CD4-positive, alpha-beta T cell treated with Interleukin-15 for 4 hours (primary cell): Measurements from ENCODE around the gene PMEL.
"Not testable (repeated sequence)": the region's sequence is repeated elsewhere in the genome, so short reads cannot be mapped to it uniquely, and the experiment has no call there.

ENCODE experiments used
- DNase-seq: peaks from one replicate; pipeline ENCODE4 v3.0.0-alpha.2; 2020; ENCODE audit warnings: low spot score

Gene PMEL

GRCh38 chr12:55983232-55983842 is 17.5 kb upstream of the PMEL start:
- DNase-seq, result no peak

DNA sequence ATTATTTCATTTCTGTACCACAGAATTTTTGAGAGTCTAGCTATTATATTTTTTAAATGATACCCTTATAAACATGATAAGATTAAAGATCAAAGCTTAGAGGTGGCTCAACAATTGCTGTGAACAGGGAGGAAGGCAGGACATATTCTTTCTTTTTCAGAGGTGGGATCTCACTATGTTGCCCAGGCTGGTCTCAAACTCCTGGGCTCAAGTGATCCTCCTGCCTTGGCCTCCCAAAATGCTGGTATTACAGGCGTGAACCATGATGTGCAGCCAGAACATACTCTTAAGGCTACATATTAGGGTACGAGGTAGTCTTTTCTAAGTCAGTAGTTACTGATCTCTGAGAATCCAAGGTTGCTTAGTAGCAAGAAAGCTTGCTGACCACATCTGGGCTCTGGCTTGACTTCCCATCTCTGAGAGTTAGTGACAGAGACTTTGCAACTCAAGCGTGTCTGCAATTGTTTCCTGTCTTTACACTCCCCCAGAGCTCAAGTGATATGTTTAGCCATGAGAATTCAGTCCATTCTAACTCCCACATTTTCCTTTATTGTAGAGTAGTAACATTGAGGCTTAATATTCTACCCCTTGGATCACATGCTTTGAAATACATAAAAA is 16.6 kb upstream of the PMEL start:
- DNase-seq, result no peak

DNA sequence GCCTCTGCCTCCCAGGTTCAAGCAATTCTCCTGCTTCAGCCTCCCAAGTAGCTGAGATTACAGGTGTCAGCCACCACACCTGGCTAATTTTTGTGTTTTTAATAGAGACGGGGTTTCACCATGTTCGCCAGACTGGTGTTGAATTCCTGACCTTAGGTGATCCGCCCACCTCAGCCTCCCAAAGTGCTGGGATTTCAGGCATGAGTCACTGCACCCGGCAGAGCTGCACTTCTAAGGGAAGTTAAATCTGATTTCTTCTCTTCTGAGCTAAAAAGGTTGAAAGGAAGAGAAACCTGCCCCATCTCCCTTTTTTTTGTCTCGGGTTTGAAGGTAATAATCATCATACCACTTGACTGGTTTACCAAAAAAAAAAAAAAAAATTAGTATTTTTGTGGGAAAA is 16.0 kb upstream of the PMEL start:
- not testable (repeated sequence) for DNase-seq

- no peak for DNase-seq
Measured at GRCh38 chr12:55979069-55979468, 13.2 kb upstream of the PMEL start.

DNA sequence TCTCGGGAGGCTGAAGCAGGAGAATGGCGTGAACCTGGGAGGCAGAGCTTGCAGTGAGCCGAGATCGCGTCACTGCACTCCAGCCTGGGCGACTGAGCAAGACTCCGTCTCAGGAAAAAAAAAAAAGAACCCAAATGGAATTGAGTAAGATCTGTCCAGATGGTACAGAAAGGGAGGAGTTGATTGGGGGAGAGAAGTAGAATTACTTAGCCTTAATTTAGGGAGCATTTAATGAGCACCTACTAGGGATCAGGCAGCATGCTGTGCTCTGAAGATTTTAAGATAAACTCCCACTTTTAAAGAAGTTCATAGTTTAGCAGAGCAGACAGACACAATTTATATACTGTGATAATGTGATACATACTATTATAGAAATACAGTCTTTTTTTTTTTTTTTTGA is 12.6 kb upstream of the PMEL start:
- no peak for DNase-seq

DNA sequence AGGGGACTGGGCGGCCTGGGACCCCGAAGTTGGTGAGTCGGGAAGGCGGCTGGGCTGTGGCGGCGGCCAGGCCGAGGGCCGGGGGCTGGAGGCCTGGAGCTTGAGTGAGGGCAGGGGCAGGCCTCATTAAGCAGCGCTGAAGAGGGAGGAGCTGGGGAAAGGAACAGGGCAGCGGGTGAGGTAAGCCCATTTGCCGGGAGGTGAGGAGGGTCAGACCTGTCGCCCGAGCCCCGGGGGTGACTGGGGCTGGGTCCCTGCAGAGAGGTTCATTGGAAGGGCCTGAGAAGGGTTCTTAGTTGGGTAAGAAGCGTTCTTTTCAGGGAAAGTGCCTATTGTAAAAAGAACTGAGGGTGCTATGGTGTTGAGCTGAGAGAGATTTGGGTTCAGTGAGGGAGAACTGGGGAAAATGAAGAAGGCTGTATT is 8.5 kb upstream of the PMEL start:
- DNase-seq, result peak; percentile 38

GRCh38 chr12:55973599-55974307 is 7.9 kb upstream of the PMEL start, which contains the start of gene RAB5B:
Gene RAB5B (plus strand): TSS chr12:55974078. CDS start chr12:55986961, 12,883 bp downstream.
- peak; percentile 100 for DNase-seq

- DNase-seq, result peak; percentile 12
Measured at GRCh38 chr12:55972911-55973598, 7.2 kb upstream of the PMEL start.

- DNase-seq, result no peak
Measured at GRCh38 chr12:55972456-55972855, 6.6 kb upstream of the PMEL start.

- no peak for DNase-seq
Measured at GRCh38 chr12:55972042-55972441, 6.2 kb upstream of the PMEL start.

DNA sequence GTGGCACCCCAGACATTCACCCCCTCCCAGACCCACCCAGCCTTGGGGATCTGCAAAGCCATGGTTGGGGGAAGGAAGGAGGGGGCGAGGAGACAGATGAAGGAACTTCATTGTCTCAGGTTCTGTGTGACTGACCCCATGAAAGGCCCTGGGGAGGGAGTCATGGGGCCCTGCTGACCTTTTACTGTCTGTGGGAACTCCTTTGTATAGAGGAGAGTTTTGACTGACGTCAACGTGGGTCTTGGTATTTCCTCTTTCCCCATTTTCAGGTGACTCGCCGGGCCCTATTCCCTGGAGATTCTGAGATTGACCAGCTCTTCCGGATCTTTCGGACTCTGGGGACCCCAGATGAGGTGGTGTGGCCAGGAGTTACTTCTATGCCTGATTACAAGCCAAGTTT is 4.9 kb upstream of the PMEL start:
- no peak for DNase-seq

DNA sequence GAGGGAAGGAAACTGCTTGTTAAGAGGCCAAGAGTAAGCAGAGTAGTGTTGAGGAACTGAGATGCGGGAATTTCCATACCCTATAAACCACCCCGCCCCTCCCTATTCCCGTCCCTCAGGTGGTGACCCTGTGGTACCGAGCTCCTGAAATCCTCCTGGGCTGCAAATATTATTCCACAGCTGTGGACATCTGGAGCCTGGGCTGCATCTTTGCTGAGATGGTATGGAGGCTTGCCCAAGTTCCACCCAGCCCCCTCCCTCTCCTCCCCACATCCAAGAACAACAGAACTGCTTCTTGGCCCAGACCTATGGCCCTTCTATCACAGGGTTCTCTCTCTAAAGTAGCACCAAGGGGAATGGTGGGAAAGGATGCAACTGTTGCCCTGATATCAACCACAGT is 3.5 kb upstream of the PMEL start:
- no peak for DNase-seq

GRCh38 chr12:55966408-55967281 is 803 bp upstream of the PMEL start, which contains the start of gene CDK2:
Gene CDK2 (plus strand): TSS chr12:55966830. CDS start chr12:55967009, 179 bp downstream.
- peak; percentile 82 for DNase-seq

- no peak for DNase-seq
Measured at GRCh38 chr12:55965240-55965639, 602 bp downstream of the PMEL start.

DNA sequence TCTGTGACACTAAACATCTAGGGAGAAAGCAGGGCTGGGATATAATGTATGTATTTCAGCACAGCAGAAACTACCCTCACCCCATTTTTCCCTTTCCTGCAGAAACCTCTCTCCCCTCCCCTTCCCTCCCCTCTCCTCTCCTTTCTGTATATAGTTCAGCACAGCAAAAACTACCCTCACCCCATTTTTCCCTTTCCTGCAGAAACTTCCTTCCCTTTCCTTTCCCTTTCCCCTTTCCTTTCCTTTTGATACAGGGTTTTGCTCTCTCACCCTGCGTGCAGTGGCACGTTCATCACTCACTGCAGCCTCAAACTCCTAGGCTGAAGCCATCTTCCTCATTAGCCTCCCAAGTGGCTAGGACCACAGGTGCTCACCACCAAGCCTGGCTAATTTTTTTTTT is 2.1 kb downstream of the PMEL start:
- no peak for DNase-seq

GRCh38 chr12:55957106-55957859 is 8.6 kb downstream of the PMEL start:
- no peak for DNase-seq

DNA sequence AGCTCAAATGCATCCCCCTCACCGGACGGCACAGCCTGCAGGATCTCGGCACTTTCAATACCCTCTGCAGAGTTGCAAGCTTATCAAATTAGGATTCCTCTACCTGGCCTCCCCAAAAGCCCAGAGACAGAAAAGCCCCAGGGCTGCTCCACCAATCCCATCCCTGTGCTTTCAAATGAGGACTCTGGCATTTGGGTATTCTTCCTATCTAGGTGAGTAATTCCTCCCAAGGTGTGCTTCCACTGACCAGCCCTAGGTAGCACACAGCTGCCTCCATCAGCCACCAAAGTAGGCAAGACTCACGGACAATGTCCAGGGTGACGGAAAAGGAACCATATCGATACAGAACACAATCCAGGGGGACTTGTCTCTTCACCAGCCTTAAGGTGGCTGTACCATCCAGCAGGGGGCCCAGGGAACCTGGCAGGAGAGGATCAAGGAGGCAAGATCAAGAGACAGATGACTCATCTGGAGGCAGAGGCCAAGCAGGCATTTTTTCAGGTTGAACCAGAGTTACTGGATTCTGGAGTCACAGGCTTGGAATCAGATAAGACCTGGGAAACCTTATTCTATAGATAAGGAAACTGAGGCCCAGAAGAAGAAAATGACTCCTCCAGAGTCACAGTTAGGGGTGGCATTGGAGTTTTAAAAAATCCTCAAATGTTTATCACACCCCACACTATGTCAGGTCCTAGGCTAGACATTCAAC is 9.9 kb downstream of the PMEL start:
- DNase-seq, result peak; percentile 60

GRCh38 chr12:55955344-55955743 is 10.5 kb downstream of the PMEL start:
- no peak for DNase-seq

- DNase-seq, result no peak
Measured at GRCh38 chr12:55946553-55946952, 19.3 kb downstream of the PMEL start.

DNA sequence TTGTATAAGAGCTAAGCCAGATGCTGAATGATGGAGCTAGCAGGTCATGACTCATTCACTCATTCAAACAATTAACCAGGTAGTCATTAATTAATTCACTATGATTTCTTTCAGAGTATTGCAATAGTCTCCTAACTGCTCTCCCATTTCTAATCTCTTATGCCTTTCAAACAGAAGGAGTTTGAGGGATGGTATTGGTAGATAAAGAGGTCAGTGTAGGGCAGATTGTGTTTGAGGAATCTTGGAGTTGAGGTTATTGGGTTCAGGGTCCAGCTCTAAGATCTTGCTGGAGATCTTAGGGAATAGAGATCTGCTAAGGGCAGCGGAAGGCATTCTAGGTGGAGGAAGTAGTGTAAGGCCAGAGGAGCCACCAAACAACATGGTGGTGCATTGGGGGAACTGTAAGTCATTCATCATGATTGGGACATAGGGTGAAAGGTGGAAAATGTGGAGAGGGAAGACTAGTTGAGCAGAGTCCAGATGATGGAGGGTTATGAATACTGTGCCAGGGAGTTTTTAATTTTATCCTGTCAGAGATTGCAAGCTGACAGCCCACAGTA is 23.2 kb downstream of the PMEL start:
- DNase-seq, result no peak
